HG03139 (cell line): ENCODE results near the gene CCDC122.

Source experiments
- ATAC-seq: cut with Tn5 transposase; IDR thresholded peaks from one replicate; pipeline ENCODE4 v1.9.1; 2021; ENCODE audit not compliant: unreplicated experiment

The CCDC122 gene

DNA sequence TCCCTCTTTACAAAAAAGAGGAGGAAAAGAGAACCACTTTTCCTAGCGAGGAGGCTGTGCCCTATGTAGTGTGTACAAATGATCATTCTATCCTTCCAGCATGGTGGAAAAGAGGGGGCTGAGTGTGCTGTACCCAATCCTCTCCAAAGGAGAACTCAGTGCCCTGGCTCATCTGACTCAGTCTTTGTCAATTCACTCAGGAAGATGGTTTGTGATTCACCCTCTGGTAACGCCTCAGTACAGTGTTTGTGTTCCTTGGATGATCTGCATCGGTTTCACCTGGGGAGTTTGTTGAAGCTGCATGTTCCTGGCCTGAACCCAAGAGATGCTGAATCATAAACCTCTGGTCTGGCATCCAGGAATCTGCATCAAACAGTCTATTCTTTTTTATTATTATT lies 74.5 kb downstream of the CCDC122 start:
- ATAC-seq, result no peak

DNA sequence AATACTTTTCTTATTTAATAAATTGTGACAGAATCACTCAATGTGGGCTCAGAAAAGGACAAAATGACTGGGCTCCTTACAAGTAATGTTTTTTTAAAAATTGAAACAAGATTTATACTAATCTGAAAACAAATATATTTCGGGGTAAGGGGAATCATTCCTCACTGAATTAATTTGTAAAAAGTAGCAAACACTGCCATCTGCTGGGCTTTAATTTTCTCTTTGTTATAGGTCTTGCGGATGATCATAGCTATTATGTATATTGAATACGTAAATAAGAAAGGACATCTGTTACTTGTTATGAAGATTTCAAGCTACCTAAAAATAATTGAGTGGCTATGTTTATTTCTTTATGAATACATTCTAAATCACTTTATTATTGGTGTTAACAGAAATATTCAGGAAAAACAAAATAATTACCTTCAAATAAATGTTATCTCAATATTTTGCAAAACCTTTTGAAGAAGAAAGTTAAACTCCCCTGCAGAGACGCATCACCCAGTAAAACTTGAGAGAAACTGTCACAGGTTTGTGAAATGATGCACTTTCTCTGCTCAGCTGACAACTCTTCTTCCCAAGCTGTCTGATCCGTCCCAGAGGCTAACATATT lies 75.0 kb downstream of the CCDC122 start:
- ATAC-seq, result no peak

DNA sequence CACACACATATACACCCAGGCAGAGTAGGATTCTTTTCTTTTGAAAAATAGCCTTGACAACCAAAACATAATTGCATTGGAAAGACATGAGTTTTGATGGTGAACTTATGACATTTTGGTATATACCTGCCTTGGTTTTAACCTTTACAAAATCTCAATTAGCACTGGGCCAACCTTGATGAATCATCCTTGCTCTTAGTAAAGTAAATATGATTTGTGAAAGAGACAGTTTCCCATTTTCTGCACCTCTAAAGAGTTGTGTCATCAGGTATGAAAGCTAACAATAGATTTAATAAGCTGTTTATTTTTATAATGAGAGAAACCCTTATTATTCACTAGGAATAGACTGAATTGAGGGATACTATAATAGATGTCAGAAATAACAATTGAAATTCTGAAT lies 77.0 kb downstream of the CCDC122 start:
- no peak for ATAC-seq

DNA sequence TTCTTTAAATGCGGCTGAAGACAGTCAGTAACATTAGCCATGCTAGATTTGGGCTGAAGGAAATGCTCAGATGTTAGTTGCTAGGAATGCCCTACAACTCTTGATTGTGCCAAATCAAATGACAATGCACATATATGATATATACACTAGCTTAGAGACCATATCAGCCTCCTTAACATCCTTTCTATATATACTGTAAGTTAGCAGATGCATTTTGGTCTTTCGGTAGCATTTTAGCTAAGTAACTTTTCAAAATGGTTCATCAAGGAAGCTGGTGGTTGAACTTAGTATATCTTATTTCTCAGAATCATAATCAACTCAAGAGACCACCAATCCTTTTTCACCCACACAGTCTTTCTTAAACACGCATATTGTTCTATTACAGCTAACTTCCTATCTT lies 78.7 kb downstream of the CCDC122 start:
- ATAC-seq, result no peak

DNA sequence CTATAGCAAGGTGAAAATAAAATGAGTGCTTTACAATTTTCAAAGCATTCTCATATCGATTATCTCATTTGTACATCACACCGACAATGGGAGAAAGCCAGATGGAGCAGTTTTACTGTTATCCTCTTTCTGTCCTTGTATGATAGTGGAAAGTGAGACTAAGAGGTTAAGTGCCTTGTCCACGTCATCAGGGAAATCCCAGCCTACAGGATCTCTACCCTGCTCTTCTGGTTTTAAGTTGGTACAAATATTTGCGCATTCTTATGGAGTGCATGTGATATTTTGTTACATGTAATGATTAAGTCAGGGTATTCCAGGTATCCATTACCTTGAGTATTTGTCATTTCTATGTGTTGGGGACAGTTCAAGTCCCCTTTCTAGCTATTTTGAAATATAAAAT lies 80.3 kb downstream of the CCDC122 start:
- no peak for ATAC-seq

DNA sequence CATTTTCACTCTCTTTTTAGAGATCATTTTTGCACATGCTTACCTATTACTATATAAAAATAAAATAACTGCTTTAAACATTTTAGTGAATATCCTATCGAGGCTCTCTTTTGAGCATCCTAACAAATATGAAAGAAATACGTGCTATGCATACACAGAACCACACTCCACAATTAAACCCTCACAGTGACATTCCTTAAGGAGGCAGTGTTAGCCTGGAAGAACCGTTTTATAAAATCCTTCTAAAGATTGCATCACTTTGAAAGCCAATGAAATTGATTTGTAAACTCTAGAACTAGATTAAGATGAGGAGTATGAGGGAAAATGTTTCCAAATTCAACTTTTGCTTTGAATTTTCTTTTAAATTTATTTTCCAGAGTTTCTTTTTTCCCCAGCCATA lies 81.7 kb downstream of the CCDC122 start:
- ATAC-seq, result no peak

DNA sequence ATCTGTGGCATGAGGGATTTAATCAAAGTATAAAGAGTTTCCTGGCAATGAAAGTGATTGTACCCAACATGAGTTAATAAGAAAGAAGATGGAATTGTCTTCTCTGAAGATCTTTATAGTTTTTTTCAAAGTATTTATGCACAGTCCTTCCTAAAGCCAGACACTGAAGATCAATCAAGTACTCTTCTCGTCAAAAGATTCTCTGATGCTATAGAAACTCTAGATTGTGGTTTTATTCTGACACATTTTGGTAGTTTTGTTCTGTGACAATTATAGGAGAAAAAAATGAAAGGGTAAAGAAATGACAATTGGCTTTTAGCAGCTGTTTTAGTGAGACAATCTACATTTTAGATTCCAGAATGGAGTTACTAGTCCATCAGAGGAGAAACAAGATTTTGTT lies 82.4 kb downstream of the CCDC122 start:
- no peak for ATAC-seq

DNA sequence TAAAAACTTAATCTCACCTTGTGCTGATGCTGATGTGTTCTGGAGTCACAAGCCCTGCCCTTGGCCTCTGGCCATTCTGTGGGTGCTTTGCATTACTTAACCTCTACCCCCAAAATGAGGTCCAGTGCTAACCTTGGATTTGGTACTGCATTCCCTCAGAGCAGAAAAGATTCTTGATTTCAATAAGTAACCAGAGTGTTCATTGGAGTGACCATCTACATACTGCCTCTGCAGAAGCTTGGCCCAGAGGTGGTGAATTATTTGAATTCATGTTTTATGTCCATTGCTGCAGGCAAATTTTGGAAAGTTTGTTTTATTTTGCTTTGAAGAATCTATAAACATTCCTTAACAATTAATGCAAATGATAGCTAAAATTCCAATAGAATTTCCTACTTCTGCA lies 85.1 kb downstream of the CCDC122 start:
- ATAC-seq, result no peak

DNA sequence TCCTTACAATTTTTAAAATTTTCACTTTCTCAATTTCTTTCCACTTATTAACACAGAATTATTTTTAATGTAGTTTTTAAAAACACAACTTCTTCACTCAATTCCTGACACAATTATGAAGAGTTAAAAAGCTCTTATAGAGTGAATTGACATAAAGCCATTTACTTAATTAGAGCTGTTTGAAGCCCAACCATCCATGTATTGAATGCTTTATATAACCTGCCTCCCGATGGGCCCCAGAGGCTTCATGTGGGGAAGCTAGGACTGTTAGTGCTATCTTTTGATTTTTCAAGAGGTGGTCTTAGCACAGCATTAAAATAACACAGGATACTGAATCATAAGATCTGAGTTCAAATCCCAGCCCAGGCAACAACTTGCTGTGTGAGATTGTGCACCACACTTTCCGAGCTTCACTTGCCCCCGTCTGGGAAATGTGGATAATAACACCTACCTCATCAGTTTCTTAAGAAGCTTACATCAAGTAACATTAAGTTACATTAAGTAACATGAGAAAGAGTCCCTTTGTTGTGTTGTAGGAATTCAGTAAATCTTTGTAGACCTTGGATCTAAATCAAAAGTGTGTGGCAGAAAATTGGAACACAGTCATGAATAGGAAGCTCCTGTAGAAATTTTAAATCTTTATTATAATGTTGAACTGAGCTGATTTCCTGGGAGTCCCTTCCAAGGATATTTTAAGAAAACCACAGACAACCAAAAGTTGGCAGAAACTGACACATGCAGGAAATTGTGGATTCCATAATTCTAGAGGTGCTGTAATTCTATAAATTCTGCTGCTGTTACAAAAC lies 87.3 kb downstream of the CCDC122 start:
- no peak for ATAC-seq

DNA sequence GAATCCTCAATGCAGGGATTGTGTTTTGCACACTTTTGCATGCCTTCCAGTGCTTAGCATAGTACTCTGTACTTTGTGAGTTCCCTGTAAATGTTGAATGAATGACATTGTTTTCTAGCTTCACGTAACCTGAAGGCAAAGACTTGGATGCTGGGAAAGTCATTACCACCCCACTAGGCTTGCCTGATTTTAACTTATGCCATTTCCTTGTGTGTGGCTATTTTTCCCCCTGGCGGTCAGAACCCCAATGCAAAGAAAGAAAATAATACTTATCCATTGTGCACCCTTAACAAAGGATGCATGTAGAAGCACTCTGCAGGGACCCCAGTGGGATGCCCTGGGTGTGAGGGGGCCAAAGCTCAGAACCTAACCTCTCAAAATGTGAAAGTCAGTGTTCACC lies 91.5 kb downstream of the CCDC122 start:
- no peak for ATAC-seq

DNA sequence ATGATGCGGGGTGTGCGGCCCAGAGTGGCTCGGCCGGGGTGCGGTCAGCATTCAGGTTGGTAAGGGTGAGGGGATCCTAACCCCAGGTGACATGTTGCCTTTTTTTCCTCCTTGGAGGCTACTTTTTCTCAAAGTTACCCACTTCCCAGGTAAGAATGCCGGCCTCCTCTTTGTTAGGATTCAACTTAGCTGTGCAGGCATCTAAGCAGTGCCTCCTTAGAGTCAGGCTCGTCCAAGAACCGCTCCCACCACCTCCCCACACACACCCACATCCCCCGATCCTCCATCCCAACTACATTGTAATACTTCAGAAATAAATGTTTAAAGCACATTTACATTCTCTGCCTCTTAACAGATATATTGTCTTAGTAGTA lies 92.0 kb downstream of the CCDC122 start:
- no peak for ATAC-seq

DNA sequence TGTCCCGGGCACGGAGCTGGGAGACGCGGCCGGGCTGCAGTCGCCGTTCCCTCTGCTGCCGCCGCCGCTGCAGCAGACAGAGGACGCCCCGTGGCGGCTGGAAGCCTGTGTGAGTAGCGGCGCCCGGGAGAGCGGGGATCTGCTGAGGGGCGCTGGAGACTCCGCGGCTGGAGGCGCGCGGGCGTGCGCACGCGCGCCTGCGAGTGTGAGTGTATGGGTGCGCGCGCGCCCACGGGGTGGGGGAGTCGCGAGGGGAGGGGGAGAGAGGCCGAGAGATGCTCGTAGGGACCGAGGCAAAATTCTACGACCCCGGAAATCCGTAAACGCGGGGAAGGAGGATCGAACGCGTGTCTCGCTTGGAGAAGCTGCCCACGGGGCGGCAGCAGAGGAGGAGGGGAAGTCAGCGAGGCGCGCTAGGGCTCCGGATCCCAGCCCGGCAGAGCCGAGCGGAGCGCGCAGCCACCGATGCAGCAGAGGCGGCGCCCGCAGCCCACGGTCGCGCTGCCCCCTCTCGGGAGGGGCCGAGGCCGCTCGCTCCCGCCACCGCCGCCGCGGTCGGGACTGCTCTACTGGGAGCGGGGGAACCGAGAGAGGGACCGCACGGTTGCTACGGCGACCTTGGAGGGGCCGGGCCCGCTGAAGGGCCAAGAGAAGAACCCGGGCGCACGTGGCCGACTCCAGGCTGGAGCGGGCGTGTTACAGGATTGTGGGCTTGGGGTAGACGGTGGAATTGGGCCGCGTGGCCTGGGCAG lies 92.6 kb downstream of the CCDC122 start, which contains the start of gene ENOX1:
ENOX1 (minus strand) TSS at position 207 of the 752 bp plus-strand sequence.
- ATAC-seq, result no peak

DNA sequence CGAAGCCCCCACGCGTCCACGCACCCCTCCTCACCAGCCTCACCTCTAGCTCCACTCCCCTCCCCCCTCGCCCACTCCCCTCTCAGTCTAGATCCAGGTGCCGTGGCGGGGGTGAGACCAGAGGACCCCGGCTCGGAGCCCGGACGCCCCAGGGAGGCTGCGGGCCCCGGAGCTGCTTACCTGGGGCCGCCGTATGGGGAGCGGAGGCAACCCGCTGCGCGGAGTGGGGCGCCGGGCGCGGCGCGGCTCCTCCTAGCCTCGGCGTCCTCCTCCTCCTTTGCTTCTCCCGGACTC lies 93.1 kb downstream of the CCDC122 start:
- no peak for ATAC-seq
